ENCODE data around the gene CPT1B.
A peak's percentile ranks its signal among the peaks of the same experiment; 100 is the strongest.
"Not testable (repeated sequence)": the region's sequence is repeated elsewhere in the genome, so short reads cannot be mapped to it uniquely, and the experiment has no call there.

The CPT1B gene

DNA sequence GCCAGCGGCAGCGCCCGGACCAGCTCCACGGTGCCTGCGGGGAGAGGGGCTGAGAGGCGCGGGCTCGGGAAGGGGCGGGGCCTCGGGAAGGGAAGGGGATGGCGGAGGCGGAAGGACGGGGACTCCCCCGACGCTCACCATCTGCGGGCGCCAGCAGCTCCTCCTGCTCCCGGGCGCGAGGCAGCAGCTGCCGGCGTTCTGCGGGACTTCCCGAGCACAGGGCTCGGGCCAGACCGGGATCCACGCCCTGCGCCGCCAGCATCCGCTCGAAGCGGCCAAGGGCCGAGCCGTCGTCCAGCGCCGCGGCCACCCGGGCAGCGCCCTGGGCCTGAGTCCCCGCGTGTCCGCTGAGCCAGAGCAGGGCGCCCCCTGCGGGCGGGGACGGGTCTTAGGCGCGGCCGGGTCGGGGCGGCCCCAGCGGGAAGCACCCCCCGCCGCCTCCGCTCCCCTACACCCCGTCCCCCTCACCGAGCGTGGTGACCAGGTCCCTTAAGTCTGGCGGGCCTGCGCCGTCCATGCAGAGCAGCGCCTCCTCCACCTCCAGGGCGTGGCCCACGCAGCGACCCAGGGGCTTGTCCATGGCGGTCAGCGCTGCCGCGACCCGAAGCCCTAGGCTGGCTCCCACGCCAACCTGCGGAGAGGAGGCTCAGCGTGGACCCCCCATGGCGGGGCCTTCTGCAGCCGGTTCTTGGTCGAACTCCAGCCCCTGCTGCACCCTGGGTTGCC, 52.0 kb downstream of the CPT1B start:
- peak; percentile 89 for DNase-seq

DNA sequence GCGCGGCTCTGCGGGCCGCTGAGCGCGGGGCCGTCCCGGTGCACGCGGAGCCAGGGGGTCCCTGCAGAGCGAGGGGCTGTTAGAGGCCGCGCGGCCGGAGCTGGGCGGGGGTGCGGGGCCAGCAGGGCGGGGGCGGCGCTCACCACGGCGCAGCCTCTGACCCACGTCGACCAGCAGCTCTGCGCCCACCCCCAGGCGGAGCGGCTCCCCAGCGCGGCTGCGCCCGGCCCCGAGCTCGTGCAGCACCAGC, 52.4 kb downstream of the CPT1B start:
- DNase-seq = no peak

DNA sequence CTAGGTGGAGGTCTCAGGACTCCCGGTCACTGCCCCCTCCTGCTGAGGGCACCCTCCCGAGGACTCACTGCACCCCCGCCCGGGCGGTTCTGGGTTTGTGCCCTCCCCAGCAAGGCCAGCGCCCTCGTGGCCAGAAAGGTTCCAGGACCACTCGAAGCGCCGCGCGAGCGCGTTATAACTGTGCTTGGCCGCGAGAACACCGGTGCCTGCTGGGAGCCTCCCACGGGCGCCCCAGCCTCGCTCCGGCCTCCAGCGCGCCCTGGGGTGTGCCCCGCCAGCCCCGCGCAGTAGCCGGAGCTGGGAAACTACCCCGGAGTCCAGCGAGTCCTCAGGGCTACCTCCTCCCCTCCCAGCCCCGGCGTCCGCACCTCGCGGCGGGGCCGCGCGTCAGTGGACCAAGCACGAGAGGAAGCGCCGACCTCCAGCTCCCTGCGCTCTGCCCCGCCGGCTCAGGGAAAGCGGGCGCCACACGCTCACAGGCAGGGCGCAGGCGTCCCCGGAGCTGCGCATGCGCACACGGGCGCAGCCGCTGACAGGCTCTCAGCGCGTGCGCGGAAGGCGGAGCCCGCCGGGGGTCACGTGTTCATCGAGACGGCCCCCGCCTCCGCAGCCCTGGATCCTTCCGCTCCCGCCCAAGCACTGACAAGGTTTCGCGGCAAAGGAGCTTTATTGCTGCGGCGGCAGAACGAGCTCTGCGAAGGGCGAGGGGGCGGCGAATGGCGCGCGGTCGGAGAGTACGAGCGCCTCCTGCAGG, 52.9 kb downstream of the CPT1B start, which contains the start of gene SCO2:
Gene SCO2 (minus strand): TSS at position 495 of the 754 bp plus-strand sequence. CDS start 1,187 bp downstream, outside the sequence.
- DNase-seq = peak; percentile 99

DNA sequence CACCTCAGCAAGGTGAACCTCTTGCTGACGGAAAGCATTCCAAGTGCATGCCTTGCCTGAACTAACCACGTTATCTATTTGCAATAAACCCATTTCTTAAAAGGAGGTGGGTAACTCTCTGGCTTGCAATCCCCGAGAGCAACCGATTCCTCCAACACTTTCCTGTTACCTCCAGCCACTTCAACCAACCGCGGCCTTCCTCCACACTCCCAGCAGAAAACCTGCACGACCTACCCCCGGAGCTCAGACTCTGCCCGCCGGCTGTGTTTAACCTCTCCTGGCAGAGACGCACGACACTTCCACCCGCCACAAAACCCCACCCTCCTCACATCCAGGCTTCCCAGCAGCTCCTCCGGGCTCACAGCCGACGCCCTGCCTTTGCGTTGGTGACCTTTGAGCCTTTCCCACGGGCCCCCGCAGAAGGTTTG, 53.5 kb downstream of the CPT1B start:
- no peak for DNase-seq

DNA sequence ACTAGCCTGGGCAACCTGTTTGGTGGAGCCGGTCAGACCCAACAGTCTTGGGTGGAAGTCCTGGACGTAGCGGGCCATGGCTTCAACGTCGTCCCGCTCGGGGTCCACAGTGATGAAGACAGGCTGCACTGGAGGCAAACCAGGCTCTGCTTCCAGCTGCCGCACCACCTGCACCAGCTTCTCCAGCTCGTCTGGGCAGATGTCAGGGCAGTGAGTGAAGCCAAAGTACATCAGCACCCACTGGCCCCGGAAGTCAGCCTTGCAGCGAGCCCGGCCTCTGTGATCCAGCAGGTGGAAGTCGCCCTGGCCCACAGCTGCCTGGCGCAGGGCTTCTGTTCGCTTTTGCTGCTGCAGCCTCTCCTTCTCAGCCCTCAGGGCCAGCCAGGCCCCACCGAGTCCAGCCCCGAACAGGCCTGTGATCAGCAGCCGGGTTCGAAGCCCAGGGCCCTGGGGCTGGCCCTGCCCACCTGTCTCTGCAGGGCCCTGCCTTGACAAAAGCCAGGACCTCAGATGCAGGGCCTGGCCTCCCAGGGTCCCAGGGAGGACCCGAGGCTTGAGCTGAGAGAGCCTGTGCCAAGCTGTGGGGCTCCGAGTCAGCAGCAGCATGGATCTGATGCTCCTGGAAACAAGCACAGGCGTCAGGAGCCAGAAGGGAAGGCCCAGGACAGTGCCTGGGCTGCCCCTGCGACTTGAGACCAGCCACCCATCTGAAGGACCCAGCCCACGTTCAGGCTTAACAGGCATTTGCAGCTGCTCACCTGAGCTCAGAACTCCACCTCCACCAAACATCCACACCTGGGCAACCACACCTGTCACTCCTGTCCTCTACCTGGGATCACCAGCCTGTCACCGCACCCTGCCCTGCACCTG, 54.2 kb downstream of the CPT1B start:
- no peak for DNase-seq

DNA sequence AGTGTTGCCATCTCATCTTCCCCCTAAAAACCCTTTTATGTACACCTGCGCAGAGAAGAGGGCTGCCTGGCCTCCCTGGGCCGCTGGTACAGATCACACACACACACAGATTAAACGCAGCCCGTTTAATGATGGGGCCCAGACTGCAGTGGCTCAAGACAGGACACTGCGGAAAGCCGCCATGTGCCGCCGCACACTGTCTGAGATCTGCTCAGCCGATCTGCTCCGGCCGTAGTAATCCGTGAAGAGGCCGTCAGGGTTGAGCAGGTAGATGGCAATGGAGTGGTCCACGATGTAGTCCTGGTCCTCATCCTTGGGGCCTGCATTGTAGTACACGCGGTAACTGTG, 54.8 kb downstream of the CPT1B start:
- DNase-seq = no peak

DNA sequence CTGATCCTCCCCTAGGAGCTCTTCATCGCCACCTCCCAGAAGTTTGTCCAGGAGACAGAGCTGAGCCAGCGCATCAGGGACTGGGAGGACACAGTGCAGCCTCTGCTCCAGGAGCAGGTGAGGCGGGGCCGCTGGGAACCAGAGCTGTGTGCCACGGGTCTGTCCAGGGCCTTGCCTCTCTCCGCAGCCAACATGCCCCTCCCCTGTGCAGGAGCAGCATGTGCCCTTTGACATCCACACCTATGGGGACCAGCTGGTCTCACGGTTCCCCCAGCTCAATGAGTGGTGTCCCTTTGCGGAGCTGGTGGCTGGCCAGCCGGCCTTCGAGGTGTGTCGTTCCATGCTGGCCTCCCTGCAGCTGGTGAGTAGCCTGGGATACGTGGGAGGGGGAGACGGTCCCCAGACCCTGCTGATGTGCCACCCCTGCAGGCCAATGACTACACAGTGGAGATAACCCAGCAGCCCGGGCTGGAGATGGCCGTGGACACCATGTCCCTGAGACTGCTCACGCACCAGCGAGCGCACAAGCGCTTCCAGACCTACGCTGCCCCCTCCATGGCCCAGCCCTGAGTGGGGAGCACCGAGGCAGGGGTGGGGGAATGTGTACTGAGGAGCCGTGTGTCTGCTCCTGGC, 55.3 kb downstream of the CPT1B start:
- no peak for DNase-seq

DNA sequence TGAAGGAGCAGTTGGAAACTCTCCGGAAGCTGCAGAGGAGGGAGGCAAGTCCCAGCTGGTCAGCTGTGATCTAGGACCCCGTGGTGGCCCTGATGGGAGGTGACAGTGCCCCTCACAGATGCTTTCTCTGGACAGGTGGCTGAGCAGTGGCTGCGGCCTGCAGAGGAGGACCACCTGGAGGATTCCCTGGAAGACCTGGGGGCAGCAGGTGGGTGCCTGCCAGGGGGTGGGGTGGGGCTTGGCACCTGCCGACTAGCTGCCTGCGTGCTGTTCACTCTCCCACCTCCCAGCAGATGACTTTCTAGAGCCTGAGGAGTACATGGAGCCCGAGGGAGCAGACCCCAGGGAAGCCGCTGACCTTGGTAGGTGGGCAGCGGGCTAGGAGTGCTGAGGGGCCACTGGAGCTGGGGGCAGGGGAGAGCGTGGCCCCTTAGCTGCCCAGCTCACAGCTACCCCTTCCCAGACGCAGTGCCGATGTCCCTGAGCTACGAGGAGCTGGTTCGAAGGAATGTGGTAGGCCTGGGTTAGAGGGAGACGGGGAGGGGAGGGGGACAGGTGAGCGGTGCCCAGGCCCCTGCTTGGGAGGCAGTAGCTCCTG, 55.9 kb downstream of the CPT1B start:
- no peak for DNase-seq

DNA sequence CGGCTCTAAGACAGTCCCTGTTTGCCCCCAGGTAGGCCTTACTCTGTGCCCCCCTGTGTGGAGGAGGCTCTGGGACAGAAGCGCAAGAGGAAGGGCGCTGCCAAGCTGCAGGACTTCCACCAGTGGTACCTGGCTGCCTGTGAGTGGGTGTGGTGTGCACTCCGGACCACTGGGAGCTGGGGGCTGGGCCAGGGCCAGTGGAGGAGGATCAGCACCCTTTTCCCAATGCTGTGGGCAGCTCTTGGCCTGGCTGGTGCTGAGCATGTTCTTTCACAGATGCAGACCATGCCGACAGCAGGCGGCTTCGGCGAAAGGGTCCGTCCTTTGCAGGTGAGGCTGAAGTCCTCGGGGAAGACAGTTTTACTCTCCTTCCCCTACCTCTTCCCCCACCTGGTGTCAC, 56.5 kb downstream of the CPT1B start:
- DNase-seq = no peak

DNA sequence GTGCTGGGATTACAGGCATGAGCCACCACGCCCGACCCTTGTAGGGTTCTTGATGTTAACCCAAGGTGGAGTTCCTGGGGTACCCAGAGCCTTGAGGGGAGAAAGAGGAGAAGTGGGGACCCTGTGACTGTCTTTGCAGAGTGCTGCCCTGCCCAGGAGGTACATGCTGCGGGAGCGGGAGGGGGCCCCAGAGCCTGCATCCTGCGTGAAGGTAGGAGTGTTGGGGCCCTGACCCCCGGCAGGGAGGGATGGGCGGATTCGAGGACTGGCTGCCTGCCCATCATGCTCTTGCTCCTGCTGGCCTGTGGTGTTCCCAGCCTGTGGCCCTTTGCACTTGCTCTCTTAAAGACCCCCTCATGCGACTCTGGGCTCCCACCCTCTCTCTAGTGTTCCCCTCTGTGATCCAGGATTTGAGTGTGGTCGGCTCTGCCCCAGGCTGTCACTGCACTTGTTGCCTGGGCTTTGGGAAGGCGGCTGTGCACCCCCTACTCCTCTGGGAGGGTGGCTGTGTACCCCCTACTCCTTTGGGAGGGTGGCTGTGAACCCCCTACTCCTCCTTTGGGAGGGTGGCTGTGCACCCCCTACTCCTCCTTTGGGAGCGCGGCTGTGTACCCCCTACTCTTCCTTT, 57.3 kb downstream of the CPT1B start:
- DNase-seq = no peak

DNA sequence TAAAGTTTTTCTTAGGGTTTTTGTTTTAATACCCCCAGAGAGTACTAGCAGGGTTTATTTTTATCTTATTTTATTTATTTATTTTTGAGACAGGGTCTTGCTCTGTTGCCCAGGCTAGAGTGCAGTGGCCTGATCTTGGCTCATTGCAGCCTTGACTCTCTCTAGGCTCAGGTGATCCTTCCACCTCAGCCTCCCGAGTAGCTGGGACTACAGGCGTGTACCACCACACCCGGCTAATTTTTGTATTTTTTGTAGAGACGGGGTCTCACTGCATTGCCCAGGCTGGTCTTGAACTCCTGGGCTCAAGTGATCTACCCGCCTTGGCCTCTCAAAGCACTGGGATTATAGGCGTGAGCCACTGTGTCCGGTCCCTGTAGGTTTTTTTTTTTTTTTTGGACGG, 58.0 kb downstream of the CPT1B start:
- not testable (repeated sequence) for DNase-seq

DNA sequence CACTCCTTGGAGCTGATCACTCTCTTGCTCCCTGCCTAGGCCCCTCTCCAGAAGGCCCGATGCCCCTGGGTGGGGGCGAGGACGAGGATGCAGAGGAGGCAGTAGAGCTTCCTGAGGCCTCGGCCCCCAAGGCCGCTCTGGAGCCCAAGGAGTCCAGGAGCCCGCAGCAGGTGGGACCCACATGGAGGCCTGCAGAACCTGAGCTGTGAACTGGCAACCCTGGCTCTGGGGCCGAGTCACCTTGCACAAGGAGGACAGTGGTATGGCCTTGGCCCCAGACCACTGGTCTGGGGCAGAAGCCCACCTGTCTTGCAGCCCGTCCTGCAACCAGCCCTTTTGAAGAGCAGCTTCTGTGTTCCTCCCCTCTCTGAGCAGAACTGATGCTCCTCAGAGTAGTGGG, 59.1 kb downstream of the CPT1B start:
- no peak for DNase-seq

All from retina (tissue), 1 donor.